H1 (cell line): ENCODE results near the gene C12orf56. TPM values are rescaled to one million over a fixed set of nuclear protein-coding genes. Genes with fewer than 3 reads are reported as not detected.

ENCODE experiments used
- FOSL1 ChIP-seq: IDR thresholded peaks from 2 replicates; pipeline ENCODE4 v1.6.1; 2011; ENCODE audit warnings: mild to moderate bottlenecking, low read depth, low read length, moderate library complexity; ENCODE audit not compliant: insufficient read depth
- polyA plus RNA-seq, 7 experiments: library from polyadenylated mRNA; depleted of rRNA in 3 of 7; stranded (reverse) in 5 of 7; unstranded in 2 of 7; fragments of >200 nt in 5 of 7; fragments of 200-250 nt in 2 of 7; gene quantifications; 1 replicate in 5 of 7; 2 replicates in 1 of 7; 4 replicates in 1 of 7; pipeline versions ENCODE4 v1.2.1 to v1.2.3, GENCODE V29; 2011 to 2013; ENCODE audit warnings: missing spikeins in 2 of 7, mixed read lengths in 2 of 7
- total RNA-seq: library from RNA; stranded (reverse); fragmentation: NEBNext Ultra II Directional; extraction: Animal tissue kit (Norgen Biotek cat#: 25700); gene quantifications from 2 replicates; pipeline ENCODE4 v1.2.1, GENCODE V29; 2021

C12orf56 gene
- total and polyA plus RNA-seq, 2 of the 8 experiments (the other 6 are each of a cell fraction or from before 2014, with no cell fraction given) = 1.1 to 2.9 TPM

DNA sequence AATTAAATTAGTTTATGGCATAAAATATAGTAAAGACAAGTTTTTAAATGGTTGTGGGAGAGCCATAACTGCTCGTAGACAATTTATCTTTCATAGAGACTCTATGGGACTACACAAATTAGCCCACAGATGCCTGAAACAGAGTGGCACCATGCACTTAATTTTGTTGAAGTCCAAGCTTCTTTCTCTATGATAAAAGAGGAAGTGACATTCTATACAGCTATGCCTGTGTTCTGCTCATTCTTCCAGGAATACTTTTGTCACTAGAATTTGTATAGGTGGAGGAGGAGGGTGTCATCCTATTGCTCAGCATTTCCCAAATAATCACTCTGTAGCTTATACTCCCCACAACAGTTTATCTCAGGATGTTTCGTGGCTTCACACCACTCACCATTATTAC, 124.7 kb downstream of the C12orf56 start (continued):
- TF ChIP-seq FOSL1 = no peak
